MM.1S (cell line): ENCODE data around the gene SMURF1.

Source experiments
- EZH2phosphoT487 ChIP-seq: fragments of 300-600 bp; sonication (generic); IDR thresholded peaks from 2 replicates; pipeline ENCODE4 v1.6.1; 2018; ENCODE audit warnings: antibody characterized with exemption, low read length
- TF ChIP-seq, protein P1 (sequence below): fragments of 300-600 bp; sonication (generic); IDR thresholded peaks from 2 replicates; pipeline ENCODE4 v1.5.1; 2016; ENCODE audit warnings: antibody characterized with exemption, low read length, mixed read lengths

DNA sequence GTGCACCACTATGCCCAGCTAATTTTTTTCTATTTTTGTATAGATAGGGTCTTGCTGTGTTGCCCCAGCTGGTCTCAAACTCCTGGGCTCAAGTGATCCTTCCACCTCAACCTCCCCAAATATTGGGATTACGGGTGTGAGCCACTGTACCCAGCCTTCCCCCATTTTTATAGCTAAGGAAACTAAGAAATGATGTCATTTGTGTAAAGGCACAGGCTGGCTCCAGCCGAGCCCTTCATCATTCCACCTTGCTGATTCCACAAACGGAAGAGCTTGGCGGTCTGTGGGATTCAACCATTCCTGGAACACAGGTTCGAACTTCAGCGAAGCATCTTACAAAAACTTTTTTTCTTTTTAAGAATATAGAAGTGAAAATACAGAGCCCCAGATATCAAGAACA, 14.4 kb downstream of the SMURF1 start:
- no peak for TF ChIP-seq EZH2phosphoT487
- TF ChIP-seq, protein P1, sequence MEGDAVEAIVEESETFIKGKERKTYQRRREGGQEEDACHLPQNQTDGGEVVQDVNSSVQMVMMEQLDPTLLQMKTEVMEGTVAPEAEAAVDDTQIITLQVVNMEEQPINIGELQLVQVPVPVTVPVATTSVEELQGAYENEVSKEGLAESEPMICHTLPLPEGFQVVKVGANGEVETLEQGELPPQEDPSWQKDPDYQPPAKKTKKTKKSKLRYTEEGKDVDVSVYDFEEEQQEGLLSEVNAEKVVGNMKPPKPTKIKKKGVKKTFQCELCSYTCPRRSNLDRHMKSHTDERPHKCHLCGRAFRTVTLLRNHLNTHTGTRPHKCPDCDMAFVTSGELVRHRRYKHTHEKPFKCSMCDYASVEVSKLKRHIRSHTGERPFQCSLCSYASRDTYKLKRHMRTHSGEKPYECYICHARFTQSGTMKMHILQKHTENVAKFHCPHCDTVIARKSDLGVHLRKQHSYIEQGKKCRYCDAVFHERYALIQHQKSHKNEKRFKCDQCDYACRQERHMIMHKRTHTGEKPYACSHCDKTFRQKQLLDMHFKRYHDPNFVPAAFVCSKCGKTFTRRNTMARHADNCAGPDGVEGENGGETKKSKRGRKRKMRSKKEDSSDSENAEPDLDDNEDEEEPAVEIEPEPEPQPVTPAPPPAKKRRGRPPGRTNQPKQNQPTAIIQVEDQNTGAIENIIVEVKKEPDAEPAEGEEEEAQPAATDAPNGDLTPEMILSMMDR = no peak
